Calu3 (cell line): ENCODE results near the gene RAB11FIP4. TPM values are rescaled to one million over a fixed set of nuclear protein-coding genes. Genes with fewer than 3 reads are reported as not detected.

Experiments used
- BruUV-seq: library from RNA; stranded (reverse); fragments of 400-500 nt; replicated peaks from 2 replicates; lab custom pipeline; 2021; lab: Mats Ljungman, UMichigan
- CTCF ChIA-PET: fragments of 300-600 bp; sonication (Branson Sonifier 250); formaldehyde crosslinking; loops from one replicate; lab custom pipeline; 2022; ENCODE audit warnings: antibody characterized with exemption; lab: Charles Lee
- DNase-seq: peaks from one replicate; pipeline ENCODE4 v3.0.0; 2022
- H3K27ac Mint-ChIP-seq: one replicate; pipeline ENCODE4 v1.8.0; 2022; ENCODE audit warnings: mixed read lengths; ENCODE audit not compliant: unreplicated experiment
- H3K27me3 Mint-ChIP-seq: one replicate; pipeline ENCODE4 v1.8.0; 2022; ENCODE audit warnings: mixed read lengths; ENCODE audit not compliant: unreplicated experiment
- H3K36me3 Mint-ChIP-seq: one replicate; pipeline ENCODE4 v1.8.0; 2022; ENCODE audit warnings: mild to moderate bottlenecking, moderate library complexity, mixed read lengths; ENCODE audit not compliant: insufficient read depth, unreplicated experiment
- H3K4me1 Mint-ChIP-seq: one replicate; pipeline ENCODE4 v1.8.0; 2022; ENCODE audit warnings: mild to moderate bottlenecking, low read depth, mixed read lengths; ENCODE audit not compliant: unreplicated experiment
- H3K4me3 Mint-ChIP-seq: one replicate; pipeline ENCODE4 v1.8.0; 2022; ENCODE audit warnings: mild to moderate bottlenecking, low read depth, moderate library complexity, mixed read lengths; ENCODE audit not compliant: unreplicated experiment
- H3K9me3 Mint-ChIP-seq: one replicate; pipeline ENCODE4 v1.8.0; 2022; ENCODE audit warnings: low read depth, mixed read lengths; ENCODE audit not compliant: unreplicated experiment
- intact Hi-C: fragments of 100-400 bp; cut with micrococcal nuclease; formaldehyde crosslinking; loops from one replicate; pipeline ENCODE4 v1.10.0; 2022; ENCODE audit not compliant: unreplicated experiment
- total RNA-seq: library from RNA; stranded (reverse); gene quantifications from 2 replicates; pipeline ENCODE4 v1.2.3, GENCODE V29; 2022
- TF ChIP-seq, protein P1 (sequence below): fragments of 200-600 bp; IDR thresholded peaks from one replicate; pipeline ENCODE4 v1.8.0; 2022; ENCODE audit warnings: antibody characterized with exemption; ENCODE audit not compliant: unreplicated experiment

Gene RAB11FIP4
- total RNA-seq, 1 experiment from 2014 or later, result 27.9 TPM

DNA sequence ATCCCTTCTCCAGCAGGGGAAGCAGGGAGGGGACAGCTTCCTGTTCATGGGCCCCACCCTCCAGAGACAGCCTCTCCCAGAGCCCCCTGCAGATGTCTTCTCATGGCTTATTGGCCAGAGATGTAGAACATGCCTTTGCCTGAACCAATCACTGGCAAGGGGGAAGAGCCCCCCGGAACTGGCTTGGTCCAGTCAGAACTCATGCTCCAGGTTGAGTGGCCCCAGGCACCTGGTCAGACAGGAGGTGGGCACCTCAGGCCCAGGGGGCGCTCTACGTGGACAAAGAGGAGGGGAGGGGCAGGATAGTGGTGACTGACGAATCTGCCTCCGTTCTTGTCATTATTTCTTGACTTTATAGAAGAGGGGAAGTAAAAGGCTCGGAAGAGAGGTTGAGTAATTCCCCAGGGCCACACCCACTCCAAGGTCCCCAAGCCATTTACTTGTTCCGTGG, 23.6 kb downstream of the RAB11FIP4 start:
- DNase-seq, result no peak
- intact Hi-C loops, result no loop called here
- Mint-ChIP-seq H3K4me3 (no peak overlapping the region), H3K9me3 (no peaks in the 10 kb centered on the region), H3K27me3 (peaks cover 57% of the 10 kb centered on the region), H3K4me1 (no peaks in the 10 kb centered on the region), H3K27ac (no peak overlapping the region), H3K36me3 (no peaks in the 10 kb centered on the region)
- no TSS peak for BruUV-seq
- TF ChIP-seq, protein P1, sequence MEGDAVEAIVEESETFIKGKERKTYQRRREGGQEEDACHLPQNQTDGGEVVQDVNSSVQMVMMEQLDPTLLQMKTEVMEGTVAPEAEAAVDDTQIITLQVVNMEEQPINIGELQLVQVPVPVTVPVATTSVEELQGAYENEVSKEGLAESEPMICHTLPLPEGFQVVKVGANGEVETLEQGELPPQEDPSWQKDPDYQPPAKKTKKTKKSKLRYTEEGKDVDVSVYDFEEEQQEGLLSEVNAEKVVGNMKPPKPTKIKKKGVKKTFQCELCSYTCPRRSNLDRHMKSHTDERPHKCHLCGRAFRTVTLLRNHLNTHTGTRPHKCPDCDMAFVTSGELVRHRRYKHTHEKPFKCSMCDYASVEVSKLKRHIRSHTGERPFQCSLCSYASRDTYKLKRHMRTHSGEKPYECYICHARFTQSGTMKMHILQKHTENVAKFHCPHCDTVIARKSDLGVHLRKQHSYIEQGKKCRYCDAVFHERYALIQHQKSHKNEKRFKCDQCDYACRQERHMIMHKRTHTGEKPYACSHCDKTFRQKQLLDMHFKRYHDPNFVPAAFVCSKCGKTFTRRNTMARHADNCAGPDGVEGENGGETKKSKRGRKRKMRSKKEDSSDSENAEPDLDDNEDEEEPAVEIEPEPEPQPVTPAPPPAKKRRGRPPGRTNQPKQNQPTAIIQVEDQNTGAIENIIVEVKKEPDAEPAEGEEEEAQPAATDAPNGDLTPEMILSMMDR, result no peak
- CTCF ChIA-PET, result no interaction called here

DNA sequence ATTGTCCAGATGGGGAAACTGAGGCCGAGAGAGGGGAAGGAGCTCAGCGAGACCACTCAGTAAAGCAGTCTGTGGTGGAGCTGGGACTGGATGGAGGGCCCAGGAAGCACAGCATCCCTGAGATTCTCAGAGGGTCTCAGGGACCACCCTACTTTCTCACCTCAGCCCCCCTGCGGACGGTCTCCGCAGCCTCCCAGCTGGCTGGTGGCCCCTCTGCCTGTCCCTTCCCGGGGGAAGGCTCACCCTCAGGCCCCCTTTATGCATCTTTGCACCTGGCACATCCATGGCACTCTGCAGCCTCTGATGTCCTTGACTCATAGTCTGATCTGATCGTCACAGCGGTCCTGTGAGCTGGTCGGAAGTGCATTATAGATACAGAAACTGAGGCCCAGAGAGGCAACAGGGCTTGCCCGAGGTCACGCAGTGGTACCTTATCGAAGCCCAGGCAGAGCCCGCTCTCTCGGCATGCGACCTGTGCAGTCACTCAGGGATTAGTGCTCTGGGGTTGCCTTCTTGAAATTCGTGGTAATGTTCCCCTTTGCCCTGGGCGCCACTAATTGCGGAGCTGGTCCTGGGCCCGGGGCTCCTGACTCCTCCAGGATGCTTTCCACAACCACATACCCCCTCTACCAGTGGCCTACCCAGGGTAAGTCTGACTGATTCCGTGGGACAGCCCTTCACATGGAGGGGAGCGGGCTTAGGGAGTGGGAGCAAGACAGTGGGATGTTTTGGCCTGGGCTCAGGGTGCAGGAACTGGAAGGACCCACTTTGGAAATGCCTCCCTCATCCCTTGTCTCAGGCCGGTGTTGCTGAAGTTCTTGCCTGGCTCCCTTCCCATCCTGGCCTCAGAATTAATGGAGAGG, 24.4 kb downstream of the RAB11FIP4 start:
- CTCF ChIA-PET, result interaction anchor here (0.6 kb wide), 1 partner anchor 174 kb away, joined by 4 read pairs; no protein-coding TSS in a partner anchor
- intact Hi-C loops, result no loop called here
- Mint-ChIP-seq H3K4me1 (no peaks in the 10 kb centered on the region), H3K4me3 (no peak overlapping the region), H3K36me3 (no peaks in the 10 kb centered on the region), H3K9me3 (no peaks in the 10 kb centered on the region), H3K27ac (no peak overlapping the region), H3K27me3 (peaks cover 51% of the 10 kb centered on the region)
- TF ChIP-seq, protein P1, result no peak
- no TSS peak for BruUV-seq
- DNase-seq, result no peak

DNA sequence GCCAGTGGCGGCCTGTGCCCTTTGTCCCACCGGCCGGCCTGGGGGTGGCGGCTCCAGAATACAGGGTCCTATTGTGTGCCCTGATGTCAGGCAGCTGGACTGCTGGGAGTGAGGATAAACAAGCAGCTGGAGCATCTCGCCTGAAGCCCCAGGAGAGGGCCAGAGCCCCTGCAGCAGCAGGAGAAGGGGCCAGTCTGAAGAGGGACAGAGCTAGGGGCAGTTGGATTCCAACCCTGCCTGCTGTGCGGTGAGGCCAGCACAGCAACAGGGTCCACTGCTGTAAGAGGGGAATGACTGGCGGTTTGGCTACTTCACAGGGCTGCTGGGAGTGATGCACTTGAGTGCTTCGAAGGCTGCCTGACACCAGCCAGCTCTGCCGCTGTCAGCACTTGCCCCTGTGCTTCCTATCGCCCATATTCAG, 25.0 kb downstream of the RAB11FIP4 start:
- TF ChIP-seq, protein P1, result no peak
- no peak overlapping the region for H3K4me3 Mint-ChIP-seq
- CTCF ChIA-PET, result no interaction called here
- BruUV-seq, result no TSS peak
- peaks cover 51% of the 10 kb centered on the region for H3K27me3 Mint-ChIP-seq
- no peak for DNase-seq
- no peaks in the 10 kb centered on the region for H3K4me1 Mint-ChIP-seq
- no peak overlapping the region for H3K27ac Mint-ChIP-seq
- no peaks in the 10 kb centered on the region for H3K9me3 Mint-ChIP-seq
- intact Hi-C loops, result no loop called here
- H3K36me3 Mint-ChIP-seq, result no peaks in the 10 kb centered on the region

DNA sequence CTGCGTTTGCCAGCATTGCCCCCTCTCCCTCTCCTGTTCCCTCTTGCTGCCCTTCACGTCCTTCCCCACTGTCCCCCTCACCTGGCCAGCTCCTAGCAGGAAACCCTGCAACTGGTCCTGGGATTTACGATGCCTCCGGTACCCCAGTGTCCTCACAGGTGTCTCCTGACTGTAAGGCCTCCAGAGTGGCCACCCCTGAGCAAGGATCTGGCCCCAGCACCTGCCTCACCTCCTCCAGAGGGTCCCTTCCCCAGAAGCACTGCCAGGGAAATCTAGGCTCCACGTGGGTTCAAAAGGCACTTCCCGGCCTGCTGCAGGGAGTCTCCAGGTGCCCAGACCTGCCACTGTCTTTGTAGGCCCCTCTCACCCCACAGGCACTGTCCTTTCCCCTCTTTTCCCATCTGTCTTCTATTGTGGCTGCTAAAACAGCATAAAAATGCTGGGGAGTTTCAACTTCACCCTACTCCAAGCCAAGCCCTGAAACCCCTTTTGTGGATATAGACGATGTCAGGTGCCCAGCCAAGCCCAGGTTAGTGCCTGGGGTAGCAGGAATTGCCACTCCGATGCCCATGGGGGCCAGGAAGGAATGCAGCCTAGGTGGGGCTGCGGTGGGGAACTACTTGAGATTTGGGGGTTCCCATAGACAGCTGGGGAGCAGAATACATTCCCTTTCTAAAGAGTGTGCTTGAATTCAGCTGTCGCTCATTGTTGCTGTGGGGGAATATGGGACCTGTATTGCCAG, 25.7 kb downstream of the RAB11FIP4 start:
- Mint-ChIP-seq H3K36me3 (no peaks in the 10 kb centered on the region), H3K4me1 (no peaks in the 10 kb centered on the region), H3K4me3 (no peak overlapping the region), H3K9me3 (no peaks in the 10 kb centered on the region), H3K27me3 (peaks cover 50% of the 10 kb centered on the region), H3K27ac (no peak overlapping the region)
- intact Hi-C loops, result no loop called here
- DNase-seq, result no peak
- BruUV-seq, result no TSS peak
- CTCF ChIA-PET, result interaction anchor here (0.6 kb wide), 1 partner anchor 163 kb away, joined by 3 read pairs; no protein-coding TSS in a partner anchor
- TF ChIP-seq, protein P1, result no peak
